ENCODE measurements around the gene ADCK1. TPM values are rescaled to one million over a fixed set of nuclear protein-coding genes. Genes with fewer than 3 reads are reported as not detected.
A peak's percentile ranks its signal among the peaks of the same experiment; 100 is the strongest.

ADCK1 gene
- total and polyA plus RNA-seq, 4 donors: 5.7 to 8.8 (median 7.0) TPM

DNA sequence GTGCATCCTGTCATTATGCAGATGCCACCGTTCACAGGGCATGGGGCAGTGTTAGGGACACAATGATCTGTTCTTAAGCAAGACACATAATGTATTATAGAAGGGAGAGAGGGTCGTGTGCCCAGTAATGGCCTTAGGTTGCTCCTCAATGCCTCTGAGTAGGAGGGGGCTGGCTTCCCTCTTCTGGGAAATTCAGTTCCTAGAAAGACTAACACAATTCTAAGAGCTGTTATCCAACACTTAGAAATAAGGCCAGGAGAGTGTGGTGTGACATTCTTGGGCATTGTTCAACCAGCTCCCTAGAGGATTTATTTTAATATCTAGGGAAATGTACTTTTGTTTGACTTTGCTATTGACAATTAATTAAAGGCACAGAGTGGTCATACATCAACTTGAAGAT is 118.5 kb downstream of the ADCK1 start:
- no peak for ATAC-seq (ENCODE audit: insufficient read depth, low FRiP score)

DNA sequence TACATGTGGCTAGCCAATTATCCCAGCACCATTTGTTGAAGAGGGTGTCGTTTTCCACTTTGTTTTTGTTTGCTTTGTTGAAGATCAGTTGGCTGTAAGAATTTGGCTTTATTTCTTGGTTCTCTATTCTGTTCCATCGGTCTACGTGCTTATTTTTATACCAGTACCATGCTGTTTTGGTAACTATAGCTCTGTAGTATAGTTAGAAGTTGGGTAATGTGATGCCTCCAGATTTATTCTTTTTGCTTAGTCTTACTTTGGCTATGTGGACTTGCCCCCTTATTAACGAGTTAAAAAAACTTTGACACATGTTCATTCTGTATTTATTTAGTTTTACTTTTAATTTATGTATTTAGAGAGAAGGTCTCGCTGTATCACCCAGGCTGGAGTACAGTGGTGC is 120.4 kb downstream of the ADCK1 start:
- ATAC-seq (ENCODE audit: insufficient read depth, low FRiP score) (no peak), DNase-seq (no peak)
- no peak overlapping the region for H3K9ac ChIP-seq (ENCODE audit: insufficient read depth in 1 of 2, low read length in 2 of 2)
- H3K4me1 ChIP-seq (ENCODE audit: control insufficient read depth in 5 of 5, insufficient read depth in 5 of 5, low read length in 5 of 5): peaks cover 0 to 9% (median 0%) of the 10 kb centered on the region in 5 donors
- WGBS, 2 donors: 90 to 95% methylated on average over 5 of the region's 5 CpGs
- H3K27ac ChIP-seq (ENCODE audit: low read depth in 1 of 2, low read length in 1 of 2): no peak overlapping the region
- H3K9me3 ChIP-seq (ENCODE audit: control insufficient read depth in 4 of 4, insufficient read depth in 3 of 4, low read length in 3 of 4): peaks cover 0 to 5% (median 0%) of the 10 kb centered on the region in 4 donors
- TF ChIP-seq, protein P1, sequence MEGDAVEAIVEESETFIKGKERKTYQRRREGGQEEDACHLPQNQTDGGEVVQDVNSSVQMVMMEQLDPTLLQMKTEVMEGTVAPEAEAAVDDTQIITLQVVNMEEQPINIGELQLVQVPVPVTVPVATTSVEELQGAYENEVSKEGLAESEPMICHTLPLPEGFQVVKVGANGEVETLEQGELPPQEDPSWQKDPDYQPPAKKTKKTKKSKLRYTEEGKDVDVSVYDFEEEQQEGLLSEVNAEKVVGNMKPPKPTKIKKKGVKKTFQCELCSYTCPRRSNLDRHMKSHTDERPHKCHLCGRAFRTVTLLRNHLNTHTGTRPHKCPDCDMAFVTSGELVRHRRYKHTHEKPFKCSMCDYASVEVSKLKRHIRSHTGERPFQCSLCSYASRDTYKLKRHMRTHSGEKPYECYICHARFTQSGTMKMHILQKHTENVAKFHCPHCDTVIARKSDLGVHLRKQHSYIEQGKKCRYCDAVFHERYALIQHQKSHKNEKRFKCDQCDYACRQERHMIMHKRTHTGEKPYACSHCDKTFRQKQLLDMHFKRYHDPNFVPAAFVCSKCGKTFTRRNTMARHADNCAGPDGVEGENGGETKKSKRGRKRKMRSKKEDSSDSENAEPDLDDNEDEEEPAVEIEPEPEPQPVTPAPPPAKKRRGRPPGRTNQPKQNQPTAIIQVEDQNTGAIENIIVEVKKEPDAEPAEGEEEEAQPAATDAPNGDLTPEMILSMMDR (IDR thresholded peaks at IDR 0.05; ENCODE audit: control extremely low read depth, extremely low read depth): no peak
- H3K27me3 ChIP-seq (ENCODE audit: control insufficient read depth in 3 of 3, insufficient read depth in 3 of 3, low read length in 2 of 3): no peaks in the 10 kb centered on the region
- H3K36me3 ChIP-seq (ENCODE audit: control insufficient read depth in 4 of 4, insufficient read depth in 4 of 4, low read length in 4 of 4): peaks cover 0 to 7% (median 0%) of the 10 kb centered on the region in 4 donors
- no peak overlapping the region for H3K4me3 ChIP-seq

More for the DNA sequence above, 118.5 kb downstream of the ADCK1 start:
- TF ChIP-seq, protein P1 (IDR thresholded peaks at IDR 0.05; ENCODE audit: control extremely low read depth, extremely low read depth): no peak
- H3K9me3 ChIP-seq (ENCODE audit: control insufficient read depth in 4 of 4, insufficient read depth in 3 of 4, low read length in 3 of 4): peaks cover 0 to 5% (median 0%) of the 10 kb centered on the region in 4 donors
- H3K4me3 ChIP-seq: no peak overlapping the region
- DNase-seq: peak in 1 of 3 donors; percentile 3
- H3K9ac ChIP-seq (ENCODE audit: insufficient read depth in 1 of 2, low read length in 2 of 2): no peak overlapping the region
- H3K36me3 ChIP-seq (ENCODE audit: control insufficient read depth in 4 of 4, insufficient read depth in 4 of 4, low read length in 4 of 4): no peaks in the 10 kb centered on the region
- no peaks in the 10 kb centered on the region for H3K27me3 ChIP-seq (ENCODE audit: control insufficient read depth in 3 of 3, insufficient read depth in 3 of 3, low read length in 2 of 3)
- peaks cover 0 to 9% (median 0%) of the 10 kb centered on the region in 5 donors for H3K4me1 ChIP-seq (ENCODE audit: control insufficient read depth in 5 of 5, insufficient read depth in 5 of 5, low read length in 5 of 5)
- 52 to 65% methylated on average over 2 of the region's 2 CpGs for WGBS, 2 donors
- no peak overlapping the region for H3K27ac ChIP-seq (ENCODE audit: low read depth in 1 of 2, low read length in 1 of 2)

DNA sequence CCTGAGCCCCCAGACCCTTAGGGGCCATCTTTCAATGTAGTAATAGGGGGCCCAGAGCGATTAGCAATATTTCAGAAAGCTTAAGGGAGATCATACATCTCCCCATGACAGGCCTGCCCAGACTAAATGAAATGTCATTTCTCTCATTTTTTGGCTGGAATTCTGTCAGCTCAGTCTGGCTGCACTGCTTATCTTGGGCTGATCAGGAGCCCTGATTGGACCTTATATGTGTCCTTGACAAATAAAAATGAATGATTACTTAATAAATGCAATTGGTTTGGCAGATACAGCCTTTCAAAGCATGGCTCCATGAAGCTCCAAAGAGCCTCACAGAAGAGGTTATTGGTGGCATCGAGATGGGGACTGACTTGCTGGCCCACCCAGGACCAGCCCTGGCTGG is 121.9 kb downstream of the ADCK1 start:
- Histone ChIP-seq H3K4me1 (ENCODE audit: control insufficient read depth in 5 of 5, insufficient read depth in 5 of 5, low read length in 5 of 5) (peaks cover 0 to 9% (median 0%) of the 10 kb centered on the region in 5 donors), H3K9me3 (ENCODE audit: control insufficient read depth in 4 of 4, insufficient read depth in 3 of 4, low read length in 3 of 4) (peaks cover 0 to 2% (median 0%) of the 10 kb centered on the region in 4 donors), H3K36me3 (ENCODE audit: control insufficient read depth in 4 of 4, insufficient read depth in 4 of 4, low read length in 4 of 4) (peaks cover 0 to 11% (median 0%) of the 10 kb centered on the region in 4 donors), H3K27me3 (ENCODE audit: control insufficient read depth in 3 of 3, insufficient read depth in 3 of 3, low read length in 2 of 3) (no peaks in the 10 kb centered on the region), H3K27ac (ENCODE audit: low read depth in 1 of 2, low read length in 1 of 2) (no peak overlapping the region), H3K9ac (ENCODE audit: insufficient read depth in 1 of 2, low read length in 2 of 2) (no peak overlapping the region), H3K4me3 (no peak overlapping the region)
- 82 to 84% methylated on average over 2 of the region's 2 CpGs for WGBS, 2 donors
- DNase-seq (no peak), ATAC-seq (ENCODE audit: insufficient read depth, low FRiP score) (no peak)
- TF ChIP-seq, protein P1 (IDR thresholded peaks at IDR 0.05; ENCODE audit: control extremely low read depth, extremely low read depth): no peak

Measured in lung (tissue), 12 donors.